Liver (tissue), 9 donors: ENCODE data around the gene CACTIN. TPM values are rescaled to one million over a fixed set of nuclear protein-coding genes. Genes with fewer than 3 reads are reported as not detected.

Experiments
- DNase-seq: peaks from one replicate; pipeline ENCODE4 v3.0.0-alpha.2; 2017; ENCODE audit warnings: low spot score
- H3K27ac ChIP-seq, 2 donors: one replicate each; pipeline ENCODE4 v1.7.0; 2013; ENCODE audit warnings: inconsistent platforms in 2 of 2, low read length in 2 of 2, control low read depth in 1 of 2, low read depth in 1 of 2, mild to moderate bottlenecking in 1 of 2
- H3K27me3 ChIP-seq, 4 donors: one replicate each; pipeline versions ENCODE4 v1.6.1 to v1.7.0; 2013; ENCODE audit warnings: low read length in 3 of 4, inconsistent platforms in 1 of 4, mild to moderate bottlenecking in 1 of 4, moderate library complexity in 1 of 4; ENCODE audit not compliant: control insufficient read depth in 4 of 4, insufficient read depth in 4 of 4
- H3K36me3 ChIP-seq, 4 donors: one replicate each; pipeline versions ENCODE4 v1.6.1 to v1.7.0; 2013; ENCODE audit warnings: low read length in 3 of 4, mild to moderate bottlenecking in 3 of 4, low read depth in 1 of 4, moderate library complexity in 1 of 4; ENCODE audit not compliant: control insufficient read depth in 4 of 4, insufficient read depth in 3 of 4
- H3K4me1 ChIP-seq, 4 donors: one replicate each; pipeline versions ENCODE4 v1.6.1 to v1.7.0; 2013; ENCODE audit warnings: low read length in 3 of 4, mild to moderate bottlenecking in 3 of 4, moderate library complexity in 1 of 4; ENCODE audit not compliant: control insufficient read depth in 4 of 4, insufficient read depth in 4 of 4
- H3K4me3 ChIP-seq, 3 donors: one replicate each; pipeline versions ENCODE4 v1.6.1 to v1.7.0; 2013; ENCODE audit warnings: low read length in 3 of 3, control low read depth in 1 of 3, low read depth in 1 of 3, mild to moderate bottlenecking in 1 of 3
- H3K9ac ChIP-seq, 2 donors: one replicate each; pipeline ENCODE4 v1.7.0; 2013; ENCODE audit warnings: low read length in 2 of 2, mild to moderate bottlenecking in 2 of 2, moderate library complexity in 2 of 2, control low read depth in 1 of 2, low read depth in 1 of 2
- H3K9me3 ChIP-seq, 4 donors: one replicate each; pipeline versions ENCODE4 v1.6.1 to v1.7.0; 2013; ENCODE audit warnings: low read length in 3 of 4; ENCODE audit not compliant: control insufficient read depth in 4 of 4
- ATF3 ChIP-seq: IDR thresholded peaks from 2 replicates; pipeline ENCODE4 v1.6.1; 2016; ENCODE audit warnings: antibody characterized with exemption
- CTCF ChIP-seq: fragments of 150-350 bp; IDR thresholded peaks from 2 replicates; pipeline ENCODE4 v1.5.1; 2017; ENCODE audit warnings: improper control_type of control experiment, low read depth, low read length; ENCODE audit not compliant: missing input control
- EGR1 ChIP-seq, 2 donors: IDR thresholded peaks; 2 replicates each; pipeline ENCODE4 v1.6.1; 2016 to 2018; ENCODE audit warnings: antibody characterized with exemption in 2 of 2, low read depth in 2 of 2
- FOXA1 ChIP-seq: IDR thresholded peaks from 2 replicates; pipeline ENCODE4 v1.6.1; 2016; ENCODE audit warnings: antibody characterized with exemption
- FOXA2 ChIP-seq: IDR thresholded peaks from 2 replicates; pipeline ENCODE4 v1.6.1; 2016; ENCODE audit warnings: antibody characterized with exemption
- GABPA ChIP-seq, 2 donors: IDR thresholded peaks in 1 of 2; conservative IDR thresholded peaks in 1 of 2; 2 replicates each; pipeline ENCODE4 v1.6.1; 2016; ENCODE audit warnings: antibody characterized with exemption in 2 of 2, mild to moderate bottlenecking in 1 of 2, moderate library complexity in 1 of 2
- HNF4A ChIP-seq, 2 donors: conservative IDR thresholded peaks; 2 replicates each; pipeline ENCODE4 v1.6.1; 2016; ENCODE audit warnings: antibody characterized with exemption in 2 of 2, mild to moderate bottlenecking in 2 of 2
- HNF4G ChIP-seq: IDR thresholded peaks from 2 replicates; pipeline ENCODE4 v1.6.1; 2016; ENCODE audit warnings: antibody characterized with exemption
- JUND ChIP-seq, 2 donors: IDR thresholded peaks; 2 replicates each; pipeline ENCODE4 v1.6.1; 2016; ENCODE audit warnings: antibody characterized with exemption in 2 of 2
- MAX ChIP-seq: IDR thresholded peaks from 2 replicates; pipeline ENCODE4 v1.6.1; 2016; ENCODE audit warnings: antibody characterized with exemption
- NR2F2 ChIP-seq: IDR thresholded peaks from 2 replicates; pipeline ENCODE4 v1.6.1; 2016; ENCODE audit warnings: antibody characterized with exemption
- RAD21 ChIP-seq, 2 donors: IDR thresholded peaks; 2 replicates each; pipeline ENCODE4 v1.6.1; 2016; ENCODE audit warnings: antibody characterized with exemption in 2 of 2, mild to moderate bottlenecking in 2 of 2
- REST ChIP-seq: IDR thresholded peaks from 2 replicates; pipeline ENCODE4 v1.6.1; 2016; ENCODE audit warnings: antibody characterized with exemption, mild to moderate bottlenecking
- RXRA ChIP-seq, 2 donors: IDR thresholded peaks; 2 replicates each; pipeline ENCODE4 v1.6.1; 2017 to 2018; ENCODE audit warnings: antibody characterized with exemption in 2 of 2, mild to moderate bottlenecking in 1 of 2
- SP1 ChIP-seq: IDR thresholded peaks from 2 replicates; pipeline ENCODE4 v1.6.1; 2018; ENCODE audit warnings: antibody characterized with exemption, mild to moderate bottlenecking
- TAF1 ChIP-seq: conservative IDR thresholded peaks from 2 replicates; pipeline ENCODE4 v1.6.1; 2016; ENCODE audit warnings: antibody characterized with exemption, mild to moderate bottlenecking
- YY1 ChIP-seq: IDR thresholded peaks from 2 replicates; pipeline ENCODE4 v1.6.1; 2016; ENCODE audit warnings: antibody characterized with exemption, mild to moderate bottlenecking
- ZBTB33 ChIP-seq: IDR thresholded peaks from 2 replicates; pipeline ENCODE4 v1.6.1; 2016; ENCODE audit warnings: antibody characterized with exemption
- WGBS: extraction: QIAGEN DNeasy Blood & Tissue Kit; methylation state at CpG from one replicate; pipeline ENCODE4 v1.1.7; 2013; 5-methylcytosine and 5-hydroxymethylcytosine counted together
- polyA plus RNA-seq, 2 donors: library from polyadenylated mRNA; stranded (reverse) in 1 of 2; unstranded in 1 of 2; fragments of 200-250 nt in 1 of 2; fragments of >200 nt in 1 of 2; fragmentation: Nextera tagmentation in 1 of 2; extraction: Ambion mirVana in 1 of 2; gene quantifications; one replicate each; pipeline versions ENCODE4 v1.2.1 to v1.2.3, GENCODE V29; 2013 to 2015
- total RNA-seq, 2 donors: library from RNA; depleted of rRNA; stranded (reverse); fragments of >200 nt; gene quantifications; one replicate each; pipeline ENCODE4 v1.2.3, GENCODE V29; 2014
- donor health status: healthy.
- donor health status: healthy.
- donor health status: healthy.
- donor health status: healthy.
- donor health status: healthy.

Gene CACTIN
- total and polyA plus RNA-seq, 4 donors, result 1.9 to 13.2 (median 10.0) TPM

GRCh38 chr19:3589949-3590348, 36.6 kb downstream of the CACTIN start (continued):
- TF ChIP-seq CTCF (no peak), FOXA2 (no peak), RAD21 (IDR thresholded peaks at IDR 0.05) (no peak), TAF1 (no peak), SP1 (no peak), FOXA1 (no peak), EGR1 (IDR thresholded peaks at IDR 0.05; ENCODE audit: low read depth in 2 of 2) (no peak)

- no peak overlapping the region for H3K4me3 ChIP-seq
- TF ChIP-seq NR2F2 (no peak), RAD21 (IDR thresholded peaks at IDR 0.05) (no peak), RXRA (IDR thresholded peaks at IDR 0.05) (no peak), TAF1 (no peak), EGR1 (IDR thresholded peaks at IDR 0.05; ENCODE audit: low read depth in 2 of 2) (no peak), CTCF (no peak), YY1 (no peak), HNF4G (no peak), REST (no peak), ZBTB33 (no peak), JUND (IDR thresholded peaks at IDR 0.05) (no peak), FOXA2 (no peak), MAX (no peak), ATF3 (no peak), GABPA (IDR thresholded peaks at IDR 0.05 in 1 of 2, conservative IDR thresholded peaks at IDR 0.05 in 1 of 2) (no peak), FOXA1 (no peak), SP1 (no peak), HNF4A (conservative IDR thresholded peaks at IDR 0.05) (no peak)
- peaks cover 0 to 6% (median 3%) of the 10 kb centered on the region in 4 donors for H3K4me1 ChIP-seq
- H3K27ac ChIP-seq, result no peak overlapping the region
- H3K9ac ChIP-seq, result no peak overlapping the region
- H3K27me3 ChIP-seq, result no peaks in the 10 kb centered on the region
- WGBS, result 82% methylated on average over 11 of the region's 11 CpGs
- DNase-seq, result no peak
- no peaks in the 10 kb centered on the region for H3K9me3 ChIP-seq
- H3K36me3 ChIP-seq, result no peaks in the 10 kb centered on the region
Measured at GRCh38 chr19:3589439-3589838, 37.2 kb downstream of the CACTIN start.
